ENCODE data around the gene CAMKK2. TPM values are rescaled to one million over a fixed set of nuclear protein-coding genes. Genes with fewer than 3 reads are reported as not detected.

The CAMKK2 gene
- total and polyA plus RNA-seq, 2 of the 13 experiments (the other 11 are each of a cell fraction or from before 2014, with no cell fraction given) = 18.8 to 20.0 TPM

DNA sequence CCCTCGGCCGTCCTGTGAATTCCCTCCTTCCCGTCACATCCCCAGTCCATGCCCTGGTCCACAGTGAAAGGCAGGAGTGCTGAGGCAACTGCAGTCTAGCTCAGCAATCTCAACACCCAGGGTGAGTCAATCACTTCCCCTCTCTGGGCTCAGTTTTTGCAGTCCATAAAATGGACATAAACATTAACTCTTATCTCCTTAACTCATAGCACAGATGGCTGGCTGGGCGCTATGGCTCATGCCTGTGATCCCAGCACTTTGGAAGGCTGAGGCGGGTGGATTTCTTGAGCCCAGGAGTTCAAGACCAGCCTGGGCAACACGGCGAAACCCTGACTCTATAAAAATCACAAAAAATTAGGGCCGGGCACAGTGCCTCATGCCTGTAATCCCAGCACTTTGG is 32.4 kb downstream of the CAMKK2 start:
- over 99% methylated on average over 8 of the region's 8 CpGs for WGBS (ENCODE audit: low lambda C conversion rate)
- H3K27me3 ChIP-seq (ENCODE audit: control insufficient read depth in 1 of 2, insufficient read depth in 2 of 2, low read length in 2 of 2) = no peaks in the 10 kb centered on the region
- in situ Hi-C loops (cut with HindIII; ENCODE audit: extremely low pct_ligation_motif_present, low pct_unique_long_range_greater_than_20kb) = no loop called here
- no peak overlapping the region for H3K27ac ChIP-seq (ENCODE audit: extremely low read length, insufficient read depth, low read length)
- no peaks in the 10 kb centered on the region for H3K9me3 ChIP-seq (ENCODE audit: low read length)
- DNase-seq (ENCODE audit: low spot score) (no peak), FAIRE-seq (no peak), ATAC-seq (no peak; the same call in 2 of the 3 replicates)
- no peaks in the 10 kb centered on the region for H4K20me1 ChIP-seq (ENCODE audit: insufficient read depth, low read length)
- peaks cover 13 to 53% of the 10 kb centered on the region in 2 experiments for H3K36me3 ChIP-seq (replicated peaks in 1 of 2; ENCODE audit: control insufficient read depth in 1 of 2, insufficient read depth in 2 of 2, low read length in 2 of 2)
- no peak overlapping the region for H3K4me3 ChIP-seq (replicated peaks in 1 of 3; ENCODE audit: insufficient read depth in 1 of 3, low read depth in 2 of 3, low read length in 3 of 3)
- H3K79me2 ChIP-seq (ENCODE audit: insufficient read depth, low read length) = no peaks in the 10 kb centered on the region
- H3K4me1 ChIP-seq (ENCODE audit: insufficient read depth, low read length) = no peaks in the 10 kb centered on the region
- no TSS peak for BruUV-seq (replicated peaks)
- no peak overlapping the region for H3K4me2 ChIP-seq (ENCODE audit: low read depth, low read length)
- ChIA-PET POLR2A (interaction anchor here (0.8 kb wide), 1 partner anchor 9 kb away, joined by 3 read pairs; no protein-coding TSS in a partner anchor), CTCF (ENCODE audit: low intra/inter-chr PET ratio, low total read pairs) (no interaction called here)
- no peak overlapping the region for H2AFZ ChIP-seq (ENCODE audit: low read length)
- H3K9ac ChIP-seq (ENCODE audit: insufficient read depth, low read depth, low read length) = no peak overlapping the region
- intact Hi-C loops (cut with micrococcal nuclease; ENCODE audit: unreplicated experiment) = no loop called here
- TF ChIP-seq, protein P1, sequence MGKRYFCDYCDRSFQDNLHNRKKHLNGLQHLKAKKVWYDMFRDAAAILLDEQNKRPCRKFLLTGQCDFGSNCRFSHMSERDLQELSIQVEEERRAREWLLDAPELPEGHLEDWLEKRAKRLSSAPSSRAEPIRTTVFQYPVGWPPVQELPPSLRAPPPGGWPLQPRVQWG (CRISPR knock-in tag; IDR thresholded peaks at IDR 0.05; ENCODE audit: borderline replicate concordance, low read depth) = no peak
- TF ChIP-seq ATRX (CRISPR knock-in tag; IDR thresholded peaks at IDR 0.05; ENCODE audit: borderline replicate concordance) = no peak
- no peak for TF ChIP-seq FLYWCH1 (CRISPR knock-in tag; IDR thresholded peaks at IDR 0.05)
- no peak for TF ChIP-seq ARHGAP35 (CRISPR knock-in tag; IDR thresholded peaks at IDR 0.05; ENCODE audit: borderline replicate concordance)
- no peak for TF ChIP-seq ZFP90 (CRISPR knock-in tag; IDR thresholded peaks at IDR 0.05; ENCODE audit: borderline replicate concordance)
- TF ChIP-seq, protein P2, sequence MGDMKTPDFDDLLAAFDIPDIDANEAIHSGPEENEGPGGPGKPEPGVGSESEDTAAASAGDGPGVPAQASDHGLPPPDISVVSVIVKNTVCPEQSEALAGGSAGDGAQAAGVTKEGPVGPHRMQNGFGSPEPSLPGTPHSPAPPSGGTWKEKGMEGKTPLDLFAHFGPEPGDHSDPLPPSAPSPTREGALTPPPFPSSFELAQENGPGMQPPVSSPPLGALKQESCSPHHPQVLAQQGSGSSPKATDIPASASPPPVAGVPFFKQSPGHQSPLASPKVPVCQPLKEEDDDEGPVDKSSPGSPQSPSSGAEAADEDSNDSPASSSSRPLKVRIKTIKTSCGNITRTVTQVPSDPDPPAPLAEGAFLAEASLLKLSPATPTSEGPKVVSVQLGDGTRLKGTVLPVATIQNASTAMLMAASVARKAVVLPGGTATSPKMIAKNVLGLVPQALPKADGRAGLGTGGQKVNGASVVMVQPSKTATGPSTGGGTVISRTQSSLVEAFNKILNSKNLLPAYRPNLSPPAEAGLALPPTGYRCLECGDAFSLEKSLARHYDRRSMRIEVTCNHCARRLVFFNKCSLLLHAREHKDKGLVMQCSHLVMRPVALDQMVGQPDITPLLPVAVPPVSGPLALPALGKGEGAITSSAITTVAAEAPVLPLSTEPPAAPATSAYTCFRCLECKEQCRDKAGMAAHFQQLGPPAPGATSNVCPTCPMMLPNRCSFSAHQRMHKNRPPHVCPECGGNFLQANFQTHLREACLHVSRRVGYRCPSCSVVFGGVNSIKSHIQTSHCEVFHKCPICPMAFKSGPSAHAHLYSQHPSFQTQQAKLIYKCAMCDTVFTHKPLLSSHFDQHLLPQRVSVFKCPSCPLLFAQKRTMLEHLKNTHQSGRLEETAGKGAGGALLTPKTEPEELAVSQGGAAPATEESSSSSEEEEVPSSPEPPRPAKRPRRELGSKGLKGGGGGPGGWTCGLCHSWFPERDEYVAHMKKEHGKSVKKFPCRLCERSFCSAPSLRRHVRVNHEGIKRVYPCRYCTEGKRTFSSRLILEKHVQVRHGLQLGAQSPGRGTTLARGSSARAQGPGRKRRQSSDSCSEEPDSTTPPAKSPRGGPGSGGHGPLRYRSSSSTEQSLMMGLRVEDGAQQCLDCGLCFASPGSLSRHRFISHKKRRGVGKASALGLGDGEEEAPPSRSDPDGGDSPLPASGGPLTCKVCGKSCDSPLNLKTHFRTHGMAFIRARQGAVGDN (CRISPR knock-in tag; IDR thresholded peaks at IDR 0.05) = no peak
- TF ChIP-seq ZNF253 (CRISPR knock-in tag; IDR thresholded peaks at IDR 0.05; ENCODE audit: borderline replicate concordance) = no peak
- no peak for TF ChIP-seq SMAD3 (CRISPR knock-in tag; IDR thresholded peaks at IDR 0.05)
- no peak for TF ChIP-seq CHD2 (IDR thresholded peaks at IDR 0.05; ENCODE audit: low read depth, low read length)
- TF ChIP-seq, protein P3, sequence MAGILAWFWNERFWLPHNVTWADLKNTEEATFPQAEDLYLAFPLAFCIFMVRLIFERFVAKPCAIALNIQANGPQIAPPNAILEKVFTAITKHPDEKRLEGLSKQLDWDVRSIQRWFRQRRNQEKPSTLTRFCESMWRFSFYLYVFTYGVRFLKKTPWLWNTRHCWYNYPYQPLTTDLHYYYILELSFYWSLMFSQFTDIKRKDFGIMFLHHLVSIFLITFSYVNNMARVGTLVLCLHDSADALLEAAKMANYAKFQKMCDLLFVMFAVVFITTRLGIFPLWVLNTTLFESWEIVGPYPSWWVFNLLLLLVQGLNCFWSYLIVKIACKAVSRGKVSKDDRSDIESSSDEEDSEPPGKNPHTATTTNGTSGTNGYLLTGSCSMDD (CRISPR knock-in tag; IDR thresholded peaks at IDR 0.05) = no peak
- no peak for TF ChIP-seq HCFC1 (IDR thresholded peaks at IDR 0.05; ENCODE audit: low read depth, low read length)
- TF ChIP-seq, protein P4, sequence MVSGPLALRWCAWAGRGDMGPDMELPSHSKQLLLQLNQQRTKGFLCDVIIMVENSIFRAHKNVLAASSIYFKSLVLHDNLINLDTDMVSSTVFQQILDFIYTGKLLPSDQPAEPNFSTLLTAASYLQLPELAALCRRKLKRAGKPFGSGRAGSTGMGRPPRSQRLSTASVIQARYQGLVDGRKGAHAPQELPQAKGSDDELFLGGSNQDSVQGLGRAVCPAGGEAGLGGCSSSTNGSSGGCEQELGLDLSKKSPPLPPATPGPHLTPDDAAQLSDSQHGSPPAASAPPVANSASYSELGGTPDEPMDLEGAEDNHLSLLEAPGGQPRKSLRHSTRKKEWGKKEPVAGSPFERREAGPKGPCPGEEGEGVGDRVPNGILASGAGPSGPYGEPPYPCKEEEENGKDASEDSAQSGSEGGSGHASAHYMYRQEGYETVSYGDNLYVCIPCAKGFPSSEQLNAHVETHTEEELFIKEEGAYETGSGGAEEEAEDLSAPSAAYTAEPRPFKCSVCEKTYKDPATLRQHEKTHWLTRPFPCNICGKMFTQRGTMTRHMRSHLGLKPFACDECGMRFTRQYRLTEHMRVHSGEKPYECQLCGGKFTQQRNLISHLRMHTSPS (CRISPR knock-in tag; IDR thresholded peaks at IDR 0.05; ENCODE audit: low read depth) = no peak
- TF ChIP-seq ZNF678 (CRISPR knock-in tag; IDR thresholded peaks at IDR 0.05) = no peak
- TF ChIP-seq, protein P5, sequence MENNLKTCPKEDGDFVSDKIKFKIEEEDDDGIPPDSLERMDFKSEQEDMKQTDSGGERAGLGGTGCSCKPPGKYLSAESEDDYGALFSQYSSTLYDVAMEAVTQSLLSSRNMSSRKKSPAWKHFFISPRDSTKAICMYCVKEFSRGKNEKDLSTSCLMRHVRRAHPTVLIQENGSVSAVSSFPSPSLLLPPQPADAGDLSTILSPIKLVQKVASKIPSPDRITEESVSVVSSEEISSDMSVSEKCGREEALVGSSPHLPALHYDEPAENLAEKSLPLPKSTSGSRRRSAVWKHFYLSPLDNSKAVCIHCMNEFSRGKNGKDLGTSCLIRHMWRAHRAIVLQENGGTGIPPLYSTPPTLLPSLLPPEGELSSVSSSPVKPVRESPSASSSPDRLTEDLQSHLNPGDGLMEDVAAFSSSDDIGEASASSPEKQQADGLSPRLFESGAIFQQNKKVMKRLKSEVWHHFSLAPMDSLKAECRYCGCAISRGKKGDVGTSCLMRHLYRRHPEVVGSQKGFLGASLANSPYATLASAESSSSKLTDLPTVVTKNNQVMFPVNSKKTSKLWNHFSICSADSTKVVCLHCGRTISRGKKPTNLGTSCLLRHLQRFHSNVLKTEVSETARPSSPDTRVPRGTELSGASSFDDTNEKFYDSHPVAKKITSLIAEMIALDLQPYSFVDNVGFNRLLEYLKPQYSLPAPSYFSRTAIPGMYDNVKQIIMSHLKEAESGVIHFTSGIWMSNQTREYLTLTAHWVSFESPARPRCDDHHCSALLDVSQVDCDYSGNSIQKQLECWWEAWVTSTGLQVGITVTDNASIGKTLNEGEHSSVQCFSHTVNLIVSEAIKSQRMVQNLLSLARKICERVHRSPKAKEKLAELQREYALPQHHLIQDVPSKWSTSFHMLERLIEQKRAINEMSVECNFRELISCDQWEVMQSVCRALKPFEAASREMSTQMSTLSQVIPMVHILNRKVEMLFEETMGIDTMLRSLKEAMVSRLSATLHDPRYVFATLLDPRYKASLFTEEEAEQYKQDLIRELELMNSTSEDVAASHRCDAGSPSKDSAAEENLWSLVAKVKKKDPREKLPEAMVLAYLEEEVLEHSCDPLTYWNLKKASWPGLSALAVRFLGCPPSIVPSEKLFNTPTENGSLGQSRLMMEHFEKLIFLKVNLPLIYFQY (CRISPR knock-in tag; IDR thresholded peaks at IDR 0.05; ENCODE audit: borderline replicate concordance) = no peak
